Stimulated activated CD4-positive, alpha-beta T cell treated with anti-CD3 and anti-CD28 coated beads, Interleukin-2, amount 100 ng/mL, for 4 hours (primary cell): ENCODE results near the gene IER2.
"Not testable (repeated sequence)": the region's sequence is repeated elsewhere in the genome, so short reads cannot be mapped to it uniquely, and the experiment has no call there.

Source experiments
- DNase-seq: peaks from one replicate; pipeline ENCODE4 v3.0.0-alpha.2; 2020; ENCODE audit warnings: low read depth

IER2 gene

GRCh38 chr19:13138171-13138915 lies 11.9 kb upstream of the IER2 start:
- no peak for DNase-seq

- no peak for DNase-seq
These were observed 11.4 kb upstream of the IER2 start for GRCh38 chr19:13138916-13139198.

- DNase-seq, result no peak
These were observed 10.4 kb upstream of the IER2 start for GRCh38 chr19:13139633-13140311.

DNA sequence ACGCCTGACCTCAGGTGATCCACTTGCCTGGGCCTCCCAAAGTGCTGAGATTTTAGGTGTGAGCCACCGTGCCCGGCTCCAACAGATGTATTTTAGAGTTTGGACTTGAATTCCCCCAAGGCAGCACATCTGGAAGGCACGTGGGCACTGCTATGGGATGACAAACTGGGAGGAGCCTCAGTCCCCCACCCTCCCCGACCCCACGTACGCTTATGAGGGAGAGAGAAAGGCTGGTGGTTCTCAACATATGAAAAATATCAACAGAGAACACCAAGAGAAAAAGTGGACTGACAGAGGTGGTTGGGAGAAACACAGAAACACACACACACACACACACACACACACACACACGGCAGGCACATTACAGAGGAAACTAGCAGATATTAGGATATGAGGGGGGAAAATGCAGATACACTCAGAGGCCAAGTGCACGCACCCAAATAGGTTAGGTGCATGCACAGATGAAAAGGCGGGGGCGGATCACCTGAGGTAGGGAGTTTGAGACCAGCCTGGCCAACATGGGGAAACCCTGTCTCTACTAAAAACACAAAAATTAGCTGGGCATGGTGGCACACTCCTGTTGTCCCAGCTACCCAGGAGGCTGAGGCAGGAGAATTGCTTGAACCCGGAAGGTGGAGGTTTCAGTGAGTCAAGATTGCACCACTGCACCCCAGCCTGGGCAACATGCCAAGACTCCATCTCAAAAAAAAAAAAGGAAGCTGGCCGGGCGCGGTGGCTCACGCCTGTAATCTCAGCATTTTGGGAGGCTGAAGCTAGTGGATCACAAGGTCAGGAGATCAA lies 3.2 kb upstream of the IER2 start:
- no peak for DNase-seq

- not testable (repeated sequence) for DNase-seq
These were observed 1.0 kb upstream of the IER2 start for GRCh38 chr19:13149173-13149627.

DNA sequence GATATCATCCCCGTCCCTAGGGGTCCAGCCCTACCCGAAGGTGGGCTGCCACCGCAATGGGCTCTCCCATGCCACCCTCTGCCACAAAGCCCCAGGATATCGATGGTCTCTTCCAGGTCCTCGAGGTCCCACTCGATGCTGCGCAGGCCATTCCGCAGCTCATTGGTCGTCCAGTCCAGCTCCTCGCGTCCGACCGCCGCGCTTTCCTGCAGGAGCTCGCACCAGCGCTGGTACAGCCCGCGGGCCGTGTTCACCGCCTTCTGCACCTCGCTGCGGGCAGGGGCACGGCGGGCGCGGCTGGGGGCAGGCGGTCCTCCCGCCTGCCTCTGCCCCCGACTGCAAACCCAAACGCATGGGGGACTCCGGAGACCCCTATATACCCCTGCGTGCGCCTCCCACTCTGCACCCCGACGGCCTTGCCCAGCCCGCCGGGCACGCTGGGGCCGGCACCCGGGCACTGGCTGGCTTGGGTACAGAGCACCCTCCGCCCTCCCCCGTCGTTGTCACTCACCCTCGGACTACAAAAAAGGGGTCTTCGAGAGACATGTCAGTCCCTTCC lies 504 bp upstream of the IER2 start:
- no peak for DNase-seq

DNA sequence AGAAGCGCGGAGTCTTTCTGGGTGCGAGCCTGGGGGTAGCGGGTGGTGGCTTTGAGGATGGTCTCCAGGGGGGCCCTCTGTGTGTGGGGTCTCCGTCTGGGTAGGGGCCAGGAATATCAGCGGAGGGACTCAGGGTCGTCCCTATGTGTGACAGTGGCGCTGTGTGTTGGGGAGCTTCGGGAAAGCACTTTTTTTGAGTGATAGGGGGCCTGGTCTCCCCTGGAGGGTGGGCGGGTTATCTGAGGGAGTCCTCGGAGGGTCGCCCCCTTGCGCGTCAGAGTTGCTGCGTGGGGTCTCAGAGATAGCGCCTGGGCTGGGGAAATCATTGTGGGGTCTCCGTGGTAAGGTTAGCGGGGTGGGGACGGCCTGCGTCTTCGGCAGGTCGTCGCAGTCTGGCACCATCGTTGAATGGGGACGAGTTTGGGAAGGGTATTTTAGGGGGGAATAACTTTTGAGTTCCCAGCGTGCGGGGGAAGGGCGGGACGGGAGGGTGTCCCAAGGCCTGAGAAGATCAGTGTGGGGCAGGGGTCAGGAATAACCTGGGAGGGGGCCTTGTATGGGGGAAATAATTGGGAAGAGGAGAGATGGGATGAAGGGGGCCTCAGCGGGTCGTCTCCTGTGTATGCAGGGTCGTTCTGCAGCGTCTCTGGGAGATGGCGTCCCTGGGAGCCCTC lies 857 bp downstream of the IER2 start:
- DNase-seq, result no peak

DNA sequence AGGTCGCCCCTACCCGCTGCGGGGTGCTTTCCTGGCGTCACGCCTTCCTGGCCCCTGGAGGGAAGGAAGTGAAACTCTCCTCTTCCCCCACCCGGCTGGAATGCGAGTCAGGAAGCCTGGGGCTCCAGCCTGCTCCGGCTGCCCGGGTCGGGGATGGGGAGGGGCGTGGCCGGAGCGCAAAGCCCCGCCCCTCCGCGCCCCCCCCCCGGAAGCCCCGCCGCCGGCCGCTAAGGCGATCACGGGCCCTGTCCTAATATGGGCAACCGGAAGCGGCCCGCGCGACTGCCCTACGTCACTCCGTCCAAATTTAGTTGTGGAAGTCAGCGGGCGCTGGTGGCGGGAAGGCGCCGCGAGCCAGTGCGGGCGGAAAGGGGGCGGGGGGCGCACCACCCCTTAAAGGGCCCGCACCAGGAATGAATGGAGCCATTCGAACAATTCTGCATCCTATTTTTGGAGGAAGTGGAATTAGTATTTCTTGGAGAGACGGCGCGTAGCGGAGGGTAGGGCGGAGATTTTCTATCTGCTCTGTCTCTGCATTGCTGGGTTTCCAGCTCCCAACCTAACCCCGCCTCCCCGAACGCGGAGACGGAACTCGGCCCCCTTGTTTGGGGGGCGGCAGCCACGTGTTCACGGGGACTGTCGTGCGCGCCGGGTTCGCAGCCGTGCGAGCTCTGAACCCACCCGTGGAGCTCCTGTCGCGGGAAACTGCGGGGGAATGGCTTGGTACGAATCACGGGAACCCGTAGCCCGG lies 1.6 kb downstream of the IER2 start:
- DNase-seq, result peak; percentile 92

DNA sequence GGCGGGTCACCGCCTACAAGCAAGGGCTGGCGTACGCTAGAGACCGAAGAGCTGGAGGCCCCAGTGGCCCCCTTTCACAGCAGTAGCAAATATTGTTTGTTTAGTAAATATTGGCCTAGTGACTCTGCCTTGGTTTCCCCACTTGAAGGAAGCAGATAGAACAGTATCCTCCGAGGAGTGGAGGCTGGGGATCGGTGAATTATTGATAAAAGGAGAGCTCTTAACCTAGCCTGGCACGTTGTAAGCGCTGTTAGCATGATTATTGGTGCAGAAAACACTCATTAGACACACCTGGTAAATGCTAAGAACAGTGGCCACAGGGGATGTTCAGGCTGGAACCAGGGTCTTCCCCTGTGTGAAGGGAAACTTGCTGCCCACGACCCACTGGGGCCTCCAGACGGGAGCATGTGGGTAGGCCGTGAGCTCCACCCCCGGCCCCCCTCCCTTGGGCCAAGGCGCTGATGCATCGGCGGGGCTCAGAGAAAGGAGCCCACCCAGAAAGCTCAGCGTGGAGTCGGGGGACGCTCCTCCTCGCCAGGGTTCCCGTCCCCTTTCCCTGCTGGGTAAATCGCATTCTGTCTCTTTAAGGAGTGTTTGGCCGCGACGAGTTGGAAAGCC lies 2.3 kb downstream of the IER2 start:
- DNase-seq, result no peak

GRCh38 chr19:13152974-13153568 lies 2.9 kb downstream of the IER2 start:
- peak; percentile 92 for DNase-seq

GRCh38 chr19:13153569-13154240 lies 3.5 kb downstream of the IER2 start:
- DNase-seq, result no peak

DNA sequence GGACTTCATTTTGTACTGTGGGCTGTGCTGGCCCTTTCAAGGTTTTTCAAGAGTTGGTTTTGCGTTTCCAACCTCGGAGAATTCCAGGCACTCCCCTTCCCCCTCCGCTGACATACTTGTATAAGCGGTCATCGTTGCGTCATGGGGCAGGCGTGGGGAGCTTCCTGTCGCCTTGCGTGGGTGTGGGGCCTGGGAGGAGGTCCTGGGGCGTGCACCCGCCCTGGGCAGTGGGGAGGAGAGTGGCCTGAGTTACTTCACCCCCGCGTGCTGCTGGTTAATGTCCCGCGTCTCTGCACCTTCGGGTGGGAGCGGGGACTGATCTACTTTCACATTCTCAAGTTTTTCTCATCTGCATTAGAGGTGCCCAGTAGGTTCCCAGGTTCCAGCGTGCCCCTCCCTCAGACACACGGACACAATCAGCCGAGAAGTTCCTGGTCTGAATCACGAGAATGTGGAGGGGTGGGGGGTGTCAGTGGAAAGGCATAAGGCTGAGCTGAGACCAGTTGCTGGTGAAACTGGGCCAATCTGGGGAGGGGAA lies 4.1 kb downstream of the IER2 start:
- DNase-seq, result no peak

GRCh38 chr19:13154911-13155471 lies 4.8 kb downstream of the IER2 start:
- DNase-seq, result peak; percentile 67

DNA sequence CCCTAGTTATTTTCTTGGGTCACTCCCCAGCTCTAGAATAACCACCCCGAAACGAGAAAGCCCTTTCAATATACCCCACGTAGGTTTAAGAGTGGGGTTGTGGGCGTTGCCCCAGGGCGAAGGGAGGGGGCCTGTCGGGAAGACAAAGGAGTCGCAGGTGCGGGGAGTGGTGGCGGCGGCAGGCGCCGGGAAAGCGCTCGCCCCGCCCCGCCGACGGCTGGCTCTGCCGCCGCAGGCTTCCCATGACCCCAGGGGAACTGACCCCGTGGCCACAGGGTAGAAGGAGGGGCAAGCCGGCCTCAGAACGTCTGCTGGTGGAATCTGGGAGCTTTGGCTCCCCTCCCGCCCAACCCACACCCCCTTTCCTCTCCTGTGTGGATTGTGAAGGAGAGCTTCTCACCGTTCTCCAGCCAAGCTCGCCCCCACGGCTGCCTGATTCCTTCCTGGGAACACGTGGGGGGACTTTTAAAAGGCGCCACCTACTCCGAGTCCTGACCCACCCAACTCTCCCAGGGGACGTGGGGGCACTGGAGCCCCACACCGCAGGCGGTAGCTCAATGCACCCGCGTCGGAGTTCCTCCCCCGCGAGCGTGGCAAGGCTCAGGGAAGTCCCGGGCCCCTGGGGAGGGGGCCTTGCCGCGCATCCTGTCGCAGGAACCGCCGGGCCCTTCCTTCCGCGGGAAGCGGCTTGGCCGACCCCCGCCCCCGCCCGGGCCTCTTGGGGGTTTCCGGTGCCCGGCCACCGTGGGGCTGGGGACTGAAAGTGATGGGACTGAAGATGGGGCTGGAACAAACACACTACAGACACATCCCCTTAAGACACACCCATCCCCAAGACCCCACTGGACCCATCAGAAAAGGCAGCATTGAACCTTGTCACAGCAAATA lies 5.5 kb downstream of the IER2 start:
- peak; percentile 60 for DNase-seq

- DNase-seq, result no peak
These were observed 9.5 kb downstream of the IER2 start for GRCh38 chr19:13159713-13160112.

- no peak for DNase-seq
These were observed 10.3 kb downstream of the IER2 start for GRCh38 chr19:13160557-13160956.

DNA sequence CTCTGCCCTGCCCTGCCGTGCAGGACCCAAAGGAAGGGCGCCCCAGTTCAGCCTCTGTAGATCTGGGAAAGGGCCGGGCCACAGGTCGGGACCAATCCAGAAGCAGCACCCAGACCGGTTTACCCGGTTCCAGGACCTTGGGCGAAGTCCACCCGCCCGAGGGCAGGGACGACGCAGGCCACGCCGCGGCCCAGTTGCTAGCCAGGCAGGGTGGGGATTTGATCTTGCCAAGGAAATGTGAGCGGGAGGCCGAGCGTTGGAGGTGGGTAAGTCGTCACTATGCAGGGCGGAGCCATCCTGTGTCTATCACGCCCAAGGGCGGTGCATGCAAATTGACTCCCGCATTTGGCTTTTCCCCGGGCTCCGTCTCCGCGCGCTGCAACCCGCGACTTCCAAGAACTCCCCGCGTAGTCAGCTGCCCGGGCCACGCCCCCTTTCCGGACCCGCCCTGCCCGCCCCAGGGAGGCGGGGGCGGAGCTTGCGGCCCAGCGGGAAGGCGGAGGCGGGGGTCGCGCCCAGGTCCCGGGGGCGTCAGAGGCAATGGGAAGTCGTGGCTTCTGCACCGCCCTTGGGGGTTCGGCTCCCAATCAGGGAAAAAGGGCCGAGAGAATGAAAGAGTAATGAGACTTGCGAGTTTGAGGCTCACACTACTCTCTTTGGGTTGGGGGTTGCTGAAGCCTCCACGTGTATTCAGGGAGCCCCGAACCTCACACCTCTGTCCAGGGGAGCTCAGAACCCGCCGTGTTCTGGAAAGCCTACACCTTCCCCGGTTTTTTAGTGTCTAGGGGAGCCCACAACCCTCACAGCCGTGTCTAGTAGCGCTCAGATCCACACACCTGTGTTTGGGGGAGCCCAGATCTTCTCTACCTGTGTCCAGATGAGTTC lies 12.8 kb downstream of the IER2 start:
- DNase-seq, result peak; percentile 88
